GM12878 (cell line): ENCODE results near the gene PPP6R1. TPM values are rescaled to one million over a fixed set of nuclear protein-coding genes. Genes with fewer than 3 reads are reported as not detected.

Experiments used
- ATAC-seq: fragments of 200-7000 bp; cut with Tn5 transposase; 3 replicates; pipeline ENCODE4 v1.9.1; 2020; ENCODE audit warnings: mild to moderate bottlenecking, moderate library complexity
- BruUV-seq: library from RNA; stranded (reverse); fragments of 400-500 nt; replicated peaks from 2 replicates; lab custom pipeline; 2021; lab: Mats Ljungman, UMichigan
- CTCF ChIA-PET: fragments of 300-600 bp; sonication (Branson Sonifier 250); formaldehyde crosslinking; extraction: SDS; loops from one replicate; lab custom pipeline; 2021; ENCODE audit warnings: inconsistent platforms; lab: Yijun Ruan, JAX
- POLR2A ChIA-PET: fragments of 350-600 bp; formaldehyde crosslinking; extraction: SDS; loops from one replicate; lab custom pipeline; 2021; ENCODE audit warnings: inconsistent platforms; lab: Charles Lee
- RAD21 ChIA-PET: fragments of 300-600 bp; sonication (Branson Sonifier 250); formaldehyde crosslinking; loops from one replicate; lab custom pipeline; 2023; ENCODE audit warnings: antibody characterized with exemption; ENCODE audit not compliant: unreplicated experiment; lab: Charles Lee
- SMC1A ChIA-PET: fragments of 300-600 bp; sonication (Branson Sonifier 250); formaldehyde crosslinking; loops from one replicate; lab custom pipeline; 2023; ENCODE audit not compliant: unreplicated experiment, uncharacterized antibody; lab: Charles Lee
- DNase-seq: peaks from one replicate; pipeline ENCODE4 v3.0.0-alpha.2; 2011; ENCODE audit warnings: low read depth, low spot score
- FAIRE-seq: peaks from 3 replicates; lab custom pipeline; 2011; peaks lifted over from hg19 to GRCh38; lab: Jason Lieb, UNC
- H2AFZ ChIP-seq: 2 replicates; pipeline ENCODE4 v1.6.0; 2011; ENCODE audit warnings: low read depth, low read length, control low read depth; ENCODE audit not compliant: control insufficient read depth
- H3K27ac ChIP-seq: 2 replicates; pipeline ENCODE4 v1.5.1; 2011; ENCODE audit warnings: control low read depth; ENCODE audit not compliant: control insufficient read depth, insufficient read depth
- H3K27me3 ChIP-seq, 2 experiments: replicated peaks in 1 of 2; 2 replicates each; pipeline versions ENCODE4 v1.6.0 to v1.6.1; 2011; ENCODE audit warnings: low read length in 1 of 2; ENCODE audit not compliant: control insufficient read depth in 2 of 2, insufficient read depth in 2 of 2
- H3K36me3 ChIP-seq, 2 experiments: 2 replicates each; pipeline ENCODE4 v1.5.1; 2011; ENCODE audit warnings: low read length in 1 of 2; ENCODE audit not compliant: control insufficient read depth in 2 of 2, insufficient read depth in 2 of 2
- H3K4me1 ChIP-seq: 2 replicates; pipeline ENCODE4 v1.6.1; 2011; ENCODE audit warnings: mild to moderate bottlenecking, low read length, moderate library complexity, mixed read lengths; ENCODE audit not compliant: control insufficient read depth, insufficient read depth
- H3K4me2 ChIP-seq: 2 replicates; pipeline ENCODE4 v1.6.0; 2011; ENCODE audit warnings: control low read depth; ENCODE audit not compliant: control insufficient read depth, insufficient read depth
- H3K4me3 ChIP-seq: fragments of 200-600 bp; sonication (generic); 2 replicates; pipeline ENCODE4 v1.5.1; 2016
- H3K79me2 ChIP-seq: 2 replicates; pipeline ENCODE4 v1.6.0; 2011; ENCODE audit warnings: low read length; ENCODE audit not compliant: control insufficient read depth, insufficient read depth
- H3K9ac ChIP-seq: 2 replicates; pipeline ENCODE4 v1.8.0; 2011; ENCODE audit warnings: low read length, control low read depth, mixed read lengths; ENCODE audit not compliant: control insufficient read depth, insufficient read depth
- H3K9me3 ChIP-seq: replicated peaks from 3 replicates; pipeline ENCODE4 v1.5.1; 2011; ENCODE audit warnings: mild to moderate bottlenecking, low read length; ENCODE audit not compliant: control insufficient read depth, insufficient read depth
- H4K20me1 ChIP-seq: 2 replicates; pipeline ENCODE4 v1.6.0; 2011; ENCODE audit not compliant: control insufficient read depth, insufficient read depth
- CBFB ChIP-seq: IDR thresholded peaks from 2 replicates; pipeline ENCODE4 v1.6.1; 2016; ENCODE audit warnings: antibody characterized with exemption, low read depth
- CEBPB ChIP-seq, 2 experiments: fragments of 150-350 bp in 1 of 2; IDR thresholded peaks; 2 replicates each; pipeline ENCODE4 v1.6.1; 2012 to 2014; ENCODE audit warnings: low read depth in 2 of 2, low read length in 2 of 2, borderline replicate concordance in 1 of 2, inconsistent platforms in 1 of 2
- DPF2 ChIP-seq: fragments of 450-650 bp; IDR thresholded peaks from 2 replicates; pipeline ENCODE4 v1.6.1; 2017; ENCODE audit warnings: mild to moderate bottlenecking
- HDAC2 ChIP-seq: fragments of 200-600 bp; sonication (generic); IDR thresholded peaks from 2 replicates; pipeline ENCODE4 v1.6.1; 2017
- IRF4 ChIP-seq: IDR thresholded peaks from 2 replicates; pipeline ENCODE4 v1.6.1; 2011; ENCODE audit warnings: low read depth, low read length
- NBN ChIP-seq: fragments of 450-650 bp; IDR thresholded peaks from 2 replicates; pipeline ENCODE4 v1.6.1; 2016
- POLR2A ChIP-seq: IDR thresholded peaks from 2 replicates; pipeline ENCODE4 v1.6.1; 2011; ENCODE audit warnings: low read depth, mild to moderate bottlenecking, low read length
- POLR2AphosphoS2 ChIP-seq: IDR thresholded peaks from 2 replicates; pipeline ENCODE4 v1.6.1; 2011; ENCODE audit warnings: low read depth, mild to moderate bottlenecking, low read length, improper control_type of control experiment, moderate library complexity
- POLR2AphosphoS5 ChIP-seq: IDR thresholded peaks from 2 replicates; pipeline ENCODE4 v1.6.1; 2011; ENCODE audit warnings: mild to moderate bottlenecking, low read length, inconsistent platforms
- SIX5 ChIP-seq: IDR thresholded peaks from 2 replicates; pipeline ENCODE4 v1.6.1; 2011; ENCODE audit warnings: mild to moderate bottlenecking, low read depth, low read length, moderate library complexity; ENCODE audit not compliant: severe bottlenecking
- WGBS: methylation state at CpG from one replicate; pipeline ENCODE4 v1.1.6; 2016; ENCODE audit warnings: low lambda C conversion rate; ENCODE audit not compliant: insufficient replicate concordance, insufficient coverage; ENCODE audit errors: missing lambda C conversion rate; 5-methylcytosine and 5-hydroxymethylcytosine counted together
- in situ Hi-C: fragments of 300-500 bp; cut with MboI; formaldehyde crosslinking; loops from 9 replicates; pipeline ENCODE4 v1.14.3; 2018; ENCODE audit warnings: mixed read lengths
- intact Hi-C: fragments of 100-400 bp; cut with micrococcal nuclease; formaldehyde crosslinking; loops from one replicate; pipeline ENCODE4 v1.14.2; 2022; ENCODE audit not compliant: unreplicated experiment
- polyA plus RNA-seq, 11 experiments: library from polyadenylated mRNA; depleted of rRNA in 4 of 11; unstranded in 6 of 11; stranded (reverse) in 5 of 11; fragments of >200 nt; fragmentation: Nextera tagmentation in 4 of 11; fragmentation: Illumina TruSeq in 1 of 11; extraction: Ambion mirVana in 4 of 11; extraction: Trizol in 1 of 11; gene quantifications; 1 replicate in 1 of 11; 2 replicates in 10 of 11; pipeline versions ENCODE4 v1.2.1 to v1.2.3, GENCODE V29; 2011 to 2016; ENCODE audit warnings: inconsistent platforms in 2 of 11, missing spikeins in 2 of 11, low read depth in 1 of 11
- total RNA-seq, 4 experiments: library from RNA; depleted of rRNA in 3 of 4; stranded (reverse); fragments of >200 nt in 3 of 4; fragmentation: Illumina TruSeq in 1 of 4; extraction: Trizol in 1 of 4; gene quantifications; 2 replicates each; pipeline versions ENCODE4 v1.2.1 to v1.2.3, GENCODE V29; 2013 to 2021
- TF ChIP-seq, protein P1 (sequence below): fragments of 450-650 bp; IDR thresholded peaks from 2 replicates; pipeline ENCODE4 v1.6.1; 2018; ENCODE audit warnings: borderline replicate concordance, mild to moderate bottlenecking; ENCODE audit not compliant: partially characterized antibody

PPP6R1 gene
- total and polyA plus RNA-seq, 10 of the 15 experiments (the other 5 are each of a cell fraction or from before 2014, with no cell fraction given), result 0.80 to 173 (median 63.7) TPM

DNA sequence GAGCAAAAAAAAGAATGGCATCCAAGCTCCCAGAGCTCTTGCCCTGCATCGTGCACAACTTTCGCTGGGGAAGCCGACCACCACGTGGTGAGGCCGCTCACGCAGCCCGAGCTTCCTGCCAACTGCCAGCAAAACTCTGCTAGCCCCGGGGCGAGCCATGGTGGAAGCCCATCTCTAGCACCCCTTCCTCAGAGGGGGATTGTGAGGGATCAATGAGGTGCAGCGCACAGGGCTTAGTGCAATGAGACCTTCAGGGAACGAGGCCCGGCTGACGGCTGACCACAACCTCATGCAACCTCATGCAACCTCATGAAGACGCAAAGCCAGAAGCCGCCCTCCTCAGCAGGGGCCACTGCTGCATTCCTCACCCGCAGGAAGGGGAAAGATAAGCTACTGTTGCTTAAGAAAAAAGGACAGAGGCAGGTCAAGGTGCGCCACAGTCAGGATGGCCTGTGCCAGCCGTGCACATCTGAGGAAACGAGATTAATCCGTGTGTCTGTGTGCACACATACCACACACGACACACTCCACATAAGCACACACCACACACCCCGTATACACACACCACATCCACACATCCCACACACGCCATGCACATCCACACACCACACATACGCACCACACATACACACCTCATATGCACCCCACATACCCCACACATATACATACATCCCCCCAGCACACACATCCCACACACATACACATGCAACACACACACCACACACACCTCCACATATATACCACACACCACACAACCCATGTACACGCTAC lies 11.5 kb upstream of the PPP6R1 start:
- ChIA-PET RAD21 (no interaction called here), CTCF (interaction anchor here (0.6 kb wide), 1 partner anchor 713 kb away, joined by 3 read pairs; no protein-coding TSS in a partner anchor), POLR2A (interaction anchor here (0.5 kb wide), 1 partner anchor 8 kb away, joined by 3 read pairs; no protein-coding TSS in a partner anchor), SMC1A (interaction anchor here (1.5 kb wide), 1 partner anchor 15 kb away, joined by 3 read pairs; no protein-coding TSS in a partner anchor)
- no peaks in the 10 kb centered on the region for H4K20me1 ChIP-seq
- no peak for FAIRE-seq
- in situ Hi-C loops (no loop called here), intact Hi-C loops (no loop called here)
- no peak overlapping the region for H3K4me3 ChIP-seq
- 0 out of 2 replicates have a peak, but pooled peaks have one; percentile 20 for TF ChIP-seq POLR2A
- TF ChIP-seq SIX5, result no peak
- H3K9ac ChIP-seq, result no peak overlapping the region
- no peaks in the 10 kb centered on the region for H3K79me2 ChIP-seq
- BruUV-seq, result no TSS peak
- peaks cover 3% of the 10 kb centered on the region for H3K4me1 ChIP-seq
- DNase-seq, result no peak
- 88% methylated on average over 25 of the region's 25 CpGs for WGBS
- H3K36me3 ChIP-seq, result peaks cover 0 to 3% of the 10 kb centered on the region in 2 experiments; a peak in 1 of 4 replicates
- no peak overlapping the region for H3K4me2 ChIP-seq
- H3K9me3 ChIP-seq, result no peaks in the 10 kb centered on the region; the same call in 2 of the 3 replicates
- ATAC-seq, result no peak
- no peaks in the 10 kb centered on the region for H3K27me3 ChIP-seq
- H2AFZ ChIP-seq, result no peak overlapping the region
- H3K27ac ChIP-seq, result no peak overlapping the region

DNA sequence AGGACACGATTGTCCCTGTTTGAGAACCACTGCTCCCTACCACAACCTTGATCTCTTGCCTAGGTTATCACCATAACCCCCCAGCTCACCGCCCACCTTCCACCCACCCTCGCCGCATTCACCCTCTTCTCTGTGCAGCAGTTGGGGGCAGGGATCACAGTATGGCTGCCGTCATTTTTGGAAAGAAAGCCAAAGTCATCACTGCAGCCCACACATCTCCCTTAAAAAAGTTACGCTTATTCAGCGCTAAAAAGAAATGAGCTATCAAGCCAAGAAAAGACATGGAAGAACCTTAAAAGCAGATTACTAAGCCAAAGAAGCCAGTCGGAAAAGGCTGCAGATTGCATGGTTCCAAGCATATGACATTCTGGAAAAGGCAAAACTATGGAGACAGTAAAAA lies 10.5 kb upstream of the PPP6R1 start:
- DNase-seq (no peak), ATAC-seq (no peak), FAIRE-seq (no peak)
- Histone ChIP-seq H3K36me3 (peaks cover 0 to 3% of the 10 kb centered on the region in 2 experiments; a peak in 1 of 4 replicates), H3K27ac (no peak overlapping the region), H3K4me2 (no peak overlapping the region), H3K9ac (no peak overlapping the region), H3K79me2 (no peaks in the 10 kb centered on the region), H3K9me3 (no peaks in the 10 kb centered on the region; the same call in 2 of the 3 replicates), H3K4me1 (no peaks in the 10 kb centered on the region), H2AFZ (no peak overlapping the region), H3K4me3 (no peak overlapping the region), H3K27me3 (no peaks in the 10 kb centered on the region), H4K20me1 (no peaks in the 10 kb centered on the region)
- in situ Hi-C loops, result no loop called here
- intact Hi-C loops, result no loop called here
- WGBS, result 94% methylated on average over 8 of the region's 8 CpGs
- CTCF ChIA-PET, result no interaction called here
- POLR2A ChIA-PET, result no interaction called here
- TF ChIP-seq NBN (no peak), DPF2 (no peak), POLR2AphosphoS5 (no peak), CEBPB (IDR thresholded peaks at IDR 0.05; ENCODE audit: borderline replicate concordance in 1 of 2, low read depth in 2 of 2, low read length in 2 of 2) (no peak), POLR2AphosphoS2 (no peak), CBFB (no peak), HDAC2 (no peak), IRF4 (no peak)
- TF ChIP-seq, protein P1, sequence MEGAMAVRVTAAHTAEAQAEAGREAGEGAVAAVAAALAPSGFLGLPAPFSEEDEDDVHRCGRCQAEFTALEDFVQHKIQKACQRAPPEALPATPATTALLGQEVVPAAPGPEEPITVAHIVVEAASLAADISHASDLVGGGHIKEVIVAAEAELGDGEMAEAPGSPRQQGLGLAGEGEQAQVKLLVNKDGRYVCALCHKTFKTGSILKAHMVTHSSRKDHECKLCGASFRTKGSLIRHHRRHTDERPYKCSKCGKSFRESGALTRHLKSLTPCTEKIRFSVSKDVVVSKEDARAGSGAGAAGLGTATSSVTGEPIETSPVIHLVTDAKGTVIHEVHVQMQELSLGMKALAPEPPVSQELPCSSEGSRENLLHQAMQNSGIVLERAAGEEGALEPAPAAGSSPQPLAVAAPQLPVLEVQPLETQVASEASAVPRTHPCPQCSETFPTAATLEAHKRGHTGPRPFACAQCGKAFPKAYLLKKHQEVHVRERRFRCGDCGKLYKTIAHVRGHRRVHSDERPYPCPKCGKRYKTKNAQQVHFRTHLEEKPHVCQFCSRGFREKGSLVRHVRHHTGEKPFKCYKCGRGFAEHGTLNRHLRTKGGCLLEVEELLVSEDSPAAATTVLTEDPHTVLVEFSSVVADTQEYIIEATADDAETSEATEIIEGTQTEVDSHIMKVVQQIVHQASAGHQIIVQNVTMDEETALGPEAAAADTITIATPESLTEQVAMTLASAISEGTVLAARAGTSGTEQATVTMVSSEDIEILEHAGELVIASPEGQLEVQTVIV, result no peak
- BruUV-seq, result no TSS peak
- SMC1A ChIA-PET, result interaction anchor here (1.5 kb wide), 1 partner anchor 14 kb away, joined by 3 read pairs; no protein-coding TSS in a partner anchor
- RAD21 ChIA-PET, result interaction anchor here (0.6 kb wide), 1 partner anchor 357 kb away, joined by 3 read pairs; no protein-coding TSS in a partner anchor
